ENCODE results near the gene TIAM1.

Gene TIAM1

GRCh38 chr21:31290765-31291164 lies 53.3 kb downstream of the TIAM1 start:
- H3K36me3 ChIP-seq (ENCODE audit: control insufficient read depth in 4 of 4, insufficient read depth in 4 of 4, low read length in 3 of 4) = no peaks in the 10 kb centered on the region
- DNase-seq = no peak
- CTCF ChIA-PET = no interaction called here
- H3K4me3 ChIP-seq (ENCODE audit: control insufficient read depth in 1 of 7, extremely low read depth in 1 of 7, insufficient read depth in 4 of 7, low read depth in 2 of 7, low read length in 6 of 7) = no peak overlapping the region
- H3K9me3 ChIP-seq (ENCODE audit: control extremely low read depth in 1 of 5, control insufficient read depth in 4 of 5, insufficient read depth in 2 of 5, low read depth in 1 of 5, low read length in 4 of 5) = peaks cover 0 to 8% (median 1%) of the 10 kb centered on the region in 5 experiments
- H3K27ac ChIP-seq (ENCODE audit: insufficient read depth in 1 of 2, low read depth in 1 of 2, low read length in 2 of 2, poor library complexity in 1 of 2, severe bottlenecking in 2 of 2) = no peak overlapping the region
- POLR2A ChIA-PET = no interaction called here
- no peaks in the 10 kb centered on the region for H3K27me3 ChIP-seq (replicated peaks in 2 of 5; ENCODE audit: control insufficient read depth in 4 of 5, insufficient read depth in 5 of 5, low read length in 4 of 5)
- WGBS (ENCODE audit: insufficient coverage) = 100% methylated on average over 1 of the region's 5 CpGs
- H3K4me1 ChIP-seq (ENCODE audit: control extremely low read depth in 1 of 4, control insufficient read depth in 4 of 4, insufficient read depth in 4 of 4, low read length in 3 of 4) = no peaks in the 10 kb centered on the region

- DNase-seq = no peak
- H3K4me3 ChIP-seq (ENCODE audit: control insufficient read depth in 1 of 7, extremely low read depth in 1 of 7, insufficient read depth in 4 of 7, low read depth in 2 of 7, low read length in 6 of 7) = no peak overlapping the region
- peaks cover 0 to 8% (median 1%) of the 10 kb centered on the region in 5 experiments for H3K9me3 ChIP-seq (ENCODE audit: control extremely low read depth in 1 of 5, control insufficient read depth in 4 of 5, insufficient read depth in 2 of 5, low read depth in 1 of 5, low read length in 4 of 5)
- H3K4me1 ChIP-seq (ENCODE audit: control extremely low read depth in 1 of 4, control insufficient read depth in 4 of 4, insufficient read depth in 4 of 4, low read length in 3 of 4) = peaks cover 0 to 7% (median 2%) of the 10 kb centered on the region in 4 experiments
- ChIA-PET CTCF (no interaction called here), POLR2A (no interaction called here)
- no peaks in the 10 kb centered on the region for H3K27me3 ChIP-seq (replicated peaks in 2 of 5; ENCODE audit: control insufficient read depth in 4 of 5, insufficient read depth in 5 of 5, low read length in 4 of 5)
- H3K36me3 ChIP-seq (ENCODE audit: control insufficient read depth in 4 of 4, insufficient read depth in 4 of 4, low read length in 3 of 4) = no peaks in the 10 kb centered on the region
- WGBS (ENCODE audit: insufficient coverage) = 86% methylated on average over 2 of the region's 4 CpGs
- H3K27ac ChIP-seq (ENCODE audit: insufficient read depth in 1 of 2, low read depth in 1 of 2, low read length in 2 of 2, poor library complexity in 1 of 2, severe bottlenecking in 2 of 2) = no peak overlapping the region
Observed at GRCh38 chr21:31289702-31290101, 54.4 kb downstream of the TIAM1 start.

GRCh38 chr21:31288191-31288590 lies 55.9 kb downstream of the TIAM1 start:
- 88% methylated on average over 3 of the region's 3 CpGs for WGBS (ENCODE audit: insufficient coverage)

GRCh38 chr21:31287201-31287600 lies 56.9 kb downstream of the TIAM1 start:
- POLR2A ChIA-PET = no interaction called here
- Histone ChIP-seq H3K36me3 (ENCODE audit: control insufficient read depth in 4 of 4, insufficient read depth in 4 of 4, low read length in 3 of 4) (no peaks in the 10 kb centered on the region), H3K4me1 (ENCODE audit: control extremely low read depth in 1 of 4, control insufficient read depth in 4 of 4, insufficient read depth in 4 of 4, low read length in 3 of 4) (peaks cover 6 to 28% (median 10%) of the 10 kb centered on the region in 4 experiments), H3K9me3 (ENCODE audit: control extremely low read depth in 1 of 5, control insufficient read depth in 4 of 5, insufficient read depth in 2 of 5, low read depth in 1 of 5, low read length in 4 of 5) (peaks cover 0 to 8% (median 1%) of the 10 kb centered on the region in 5 experiments), H3K27me3 (replicated peaks in 2 of 5; ENCODE audit: control insufficient read depth in 4 of 5, insufficient read depth in 5 of 5, low read length in 4 of 5) (no peaks in the 10 kb centered on the region), H3K27ac (ENCODE audit: insufficient read depth in 1 of 2, low read depth in 1 of 2, low read length in 2 of 2, poor library complexity in 1 of 2, severe bottlenecking in 2 of 2) (no peak overlapping the region), H3K4me3 (ENCODE audit: control insufficient read depth in 1 of 7, extremely low read depth in 1 of 7, insufficient read depth in 4 of 7, low read depth in 2 of 7, low read length in 6 of 7) (no peak overlapping the region)
- no peak for DNase-seq
- CTCF ChIA-PET = no interaction called here
- WGBS (ENCODE audit: insufficient coverage) = 100% methylated on average over 1 of the region's 2 CpGs

More at GRCh38 chr21:31288191-31288590, 55.9 kb downstream of the TIAM1 start:
- Histone ChIP-seq H3K27me3 (replicated peaks in 2 of 5; ENCODE audit: control insufficient read depth in 4 of 5, insufficient read depth in 5 of 5, low read length in 4 of 5) (no peaks in the 10 kb centered on the region), H3K4me1 (ENCODE audit: control extremely low read depth in 1 of 4, control insufficient read depth in 4 of 4, insufficient read depth in 4 of 4, low read length in 3 of 4) (peaks cover 0 to 18% (median 2%) of the 10 kb centered on the region in 4 experiments), H3K36me3 (ENCODE audit: control insufficient read depth in 4 of 4, insufficient read depth in 4 of 4, low read length in 3 of 4) (no peaks in the 10 kb centered on the region), H3K27ac (ENCODE audit: insufficient read depth in 1 of 2, low read depth in 1 of 2, low read length in 2 of 2, poor library complexity in 1 of 2, severe bottlenecking in 2 of 2) (no peak overlapping the region), H3K4me3 (ENCODE audit: control insufficient read depth in 1 of 7, extremely low read depth in 1 of 7, insufficient read depth in 4 of 7, low read depth in 2 of 7, low read length in 6 of 7) (no peak overlapping the region), H3K9me3 (ENCODE audit: control extremely low read depth in 1 of 5, control insufficient read depth in 4 of 5, insufficient read depth in 2 of 5, low read depth in 1 of 5, low read length in 4 of 5) (peaks cover 0 to 8% (median 1%) of the 10 kb centered on the region in 5 experiments)
- DNase-seq = no peak
- ChIA-PET CTCF (no interaction called here), POLR2A (no interaction called here)

- 100% methylated on average over 1 of the region's 1 CpG for WGBS (ENCODE audit: insufficient coverage)
- no peak overlapping the region for H3K27ac ChIP-seq (ENCODE audit: insufficient read depth in 1 of 2, low read depth in 1 of 2, low read length in 2 of 2, poor library complexity in 1 of 2, severe bottlenecking in 2 of 2)
- CTCF ChIA-PET = no interaction called here
- H3K9me3 ChIP-seq (ENCODE audit: control extremely low read depth in 1 of 5, control insufficient read depth in 4 of 5, insufficient read depth in 2 of 5, low read depth in 1 of 5, low read length in 4 of 5) = peaks cover 0 to 8% (median 1%) of the 10 kb centered on the region in 5 experiments
- H3K4me1 ChIP-seq (ENCODE audit: control extremely low read depth in 1 of 4, control insufficient read depth in 4 of 4, insufficient read depth in 4 of 4, low read length in 3 of 4) = peaks cover 6 to 28% (median 10%) of the 10 kb centered on the region in 4 experiments
- H3K36me3 ChIP-seq (ENCODE audit: control insufficient read depth in 4 of 4, insufficient read depth in 4 of 4, low read length in 3 of 4) = no peaks in the 10 kb centered on the region
- no peak overlapping the region for H3K4me3 ChIP-seq (ENCODE audit: control insufficient read depth in 1 of 7, extremely low read depth in 1 of 7, insufficient read depth in 4 of 7, low read depth in 2 of 7, low read length in 6 of 7)
- H3K27me3 ChIP-seq (replicated peaks in 2 of 5; ENCODE audit: control insufficient read depth in 4 of 5, insufficient read depth in 5 of 5, low read length in 4 of 5) = no peaks in the 10 kb centered on the region
- POLR2A ChIA-PET = no interaction called here
- DNase-seq = no peak
Observed at GRCh38 chr21:31286621-31287020, 57.4 kb downstream of the TIAM1 start.

GRCh38 chr21:31284797-31285397 lies 59.2 kb downstream of the TIAM1 start:
- Histone ChIP-seq H3K4me3 (ENCODE audit: control insufficient read depth in 1 of 7, extremely low read depth in 1 of 7, insufficient read depth in 4 of 7, low read depth in 2 of 7, low read length in 6 of 7) (no peak overlapping the region), H3K27me3 (replicated peaks in 2 of 5; ENCODE audit: control insufficient read depth in 4 of 5, insufficient read depth in 5 of 5, low read length in 4 of 5) (no peaks in the 10 kb centered on the region), H3K27ac (ENCODE audit: insufficient read depth in 1 of 2, low read depth in 1 of 2, low read length in 2 of 2, poor library complexity in 1 of 2, severe bottlenecking in 2 of 2) (no peak overlapping the region), H3K36me3 (ENCODE audit: control insufficient read depth in 4 of 4, insufficient read depth in 4 of 4, low read length in 3 of 4) (no peaks in the 10 kb centered on the region), H3K4me1 (ENCODE audit: control extremely low read depth in 1 of 4, control insufficient read depth in 4 of 4, insufficient read depth in 4 of 4, low read length in 3 of 4) (peaks cover 6 to 28% (median 10%) of the 10 kb centered on the region in 4 experiments), H3K9me3 (ENCODE audit: control extremely low read depth in 1 of 5, control insufficient read depth in 4 of 5, insufficient read depth in 2 of 5, low read depth in 1 of 5, low read length in 4 of 5) (peaks cover 0 to 8% (median 1%) of the 10 kb centered on the region in 5 experiments)
- no peak for DNase-seq
- ChIA-PET CTCF (interaction anchor here (0.6 kb wide), 1 partner anchor 24 kb away, joined by 3 read pairs; no protein-coding TSS in a partner anchor), POLR2A (no interaction called here)
- 100% methylated on average over 3 of the region's 5 CpGs for WGBS (ENCODE audit: insufficient coverage)

GRCh38 chr21:31283025-31283424 lies 61.0 kb downstream of the TIAM1 start:
- Histone ChIP-seq H3K36me3 (ENCODE audit: control insufficient read depth in 4 of 4, insufficient read depth in 4 of 4, low read length in 3 of 4) (no peaks in the 10 kb centered on the region), H3K4me3 (ENCODE audit: control insufficient read depth in 1 of 7, extremely low read depth in 1 of 7, insufficient read depth in 4 of 7, low read depth in 2 of 7, low read length in 6 of 7) (no peak overlapping the region), H3K27ac (ENCODE audit: insufficient read depth in 1 of 2, low read depth in 1 of 2, low read length in 2 of 2, poor library complexity in 1 of 2, severe bottlenecking in 2 of 2) (no peak overlapping the region), H3K4me1 (ENCODE audit: control extremely low read depth in 1 of 4, control insufficient read depth in 4 of 4, insufficient read depth in 4 of 4, low read length in 3 of 4) (peaks cover 6 to 28% (median 10%) of the 10 kb centered on the region in 4 experiments), H3K27me3 (replicated peaks in 2 of 5; ENCODE audit: control insufficient read depth in 4 of 5, insufficient read depth in 5 of 5, low read length in 4 of 5) (no peaks in the 10 kb centered on the region), H3K9me3 (ENCODE audit: control extremely low read depth in 1 of 5, control insufficient read depth in 4 of 5, insufficient read depth in 2 of 5, low read depth in 1 of 5, low read length in 4 of 5) (peaks cover 0 to 3% (median 0%) of the 10 kb centered on the region in 5 experiments)
- POLR2A ChIA-PET = no interaction called here
- WGBS (ENCODE audit: insufficient coverage) = 35% methylated on average over 2 of the region's 3 CpGs
- peak in 2 of 3 donors; percentile 33 to 36 for DNase-seq
- CTCF ChIA-PET = no interaction called here

Measured in common myeloid progenitor, CD34-positive (primary cell).